Measurements from ENCODE around the gene KASH5.

DNA sequence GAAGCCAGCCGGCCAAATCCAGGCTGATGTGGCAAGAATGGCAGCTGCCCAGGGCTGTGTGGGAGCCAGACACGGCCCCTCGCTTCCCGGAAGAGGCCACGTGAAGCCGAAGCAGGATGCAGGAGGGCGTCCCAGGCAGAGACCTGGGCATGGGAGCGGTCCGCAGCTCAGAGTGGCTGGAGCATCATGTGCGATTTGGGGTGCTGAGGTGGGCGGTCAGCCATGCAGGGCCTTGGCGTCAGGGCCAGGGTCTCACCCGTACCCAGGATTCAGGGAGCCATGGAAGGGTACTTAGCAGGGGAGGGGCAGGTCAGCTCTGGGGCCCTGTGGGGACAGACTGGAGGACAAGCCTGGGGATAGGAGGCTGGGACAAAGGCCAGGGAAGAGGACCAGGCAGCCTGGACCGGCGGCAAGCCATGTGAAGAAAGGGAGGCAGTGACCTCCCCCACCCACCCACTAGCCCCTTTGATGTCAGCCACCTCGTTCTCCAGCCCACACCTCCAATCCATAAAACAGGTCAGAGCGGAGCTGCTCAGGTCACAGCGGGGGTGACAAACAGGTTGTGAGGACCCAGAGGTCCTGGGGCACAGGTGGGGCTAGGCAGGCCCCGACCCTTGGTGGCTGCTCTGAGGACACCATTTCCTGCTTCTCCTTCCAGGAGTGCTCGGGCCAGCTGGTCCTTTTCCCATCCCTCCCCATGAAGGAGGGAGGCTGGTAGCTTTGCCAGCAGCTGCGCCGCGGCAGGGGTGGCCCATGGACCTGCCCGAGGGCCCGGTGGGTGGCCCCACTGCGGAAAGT lies 2.3 kb downstream of the KASH5 start:
- TF ChIP-seq, protein P1, sequence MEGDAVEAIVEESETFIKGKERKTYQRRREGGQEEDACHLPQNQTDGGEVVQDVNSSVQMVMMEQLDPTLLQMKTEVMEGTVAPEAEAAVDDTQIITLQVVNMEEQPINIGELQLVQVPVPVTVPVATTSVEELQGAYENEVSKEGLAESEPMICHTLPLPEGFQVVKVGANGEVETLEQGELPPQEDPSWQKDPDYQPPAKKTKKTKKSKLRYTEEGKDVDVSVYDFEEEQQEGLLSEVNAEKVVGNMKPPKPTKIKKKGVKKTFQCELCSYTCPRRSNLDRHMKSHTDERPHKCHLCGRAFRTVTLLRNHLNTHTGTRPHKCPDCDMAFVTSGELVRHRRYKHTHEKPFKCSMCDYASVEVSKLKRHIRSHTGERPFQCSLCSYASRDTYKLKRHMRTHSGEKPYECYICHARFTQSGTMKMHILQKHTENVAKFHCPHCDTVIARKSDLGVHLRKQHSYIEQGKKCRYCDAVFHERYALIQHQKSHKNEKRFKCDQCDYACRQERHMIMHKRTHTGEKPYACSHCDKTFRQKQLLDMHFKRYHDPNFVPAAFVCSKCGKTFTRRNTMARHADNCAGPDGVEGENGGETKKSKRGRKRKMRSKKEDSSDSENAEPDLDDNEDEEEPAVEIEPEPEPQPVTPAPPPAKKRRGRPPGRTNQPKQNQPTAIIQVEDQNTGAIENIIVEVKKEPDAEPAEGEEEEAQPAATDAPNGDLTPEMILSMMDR (IDR thresholded peaks at IDR 0.05): no peak
- TF ChIP-seq SP1 (CRISPR knock-in tag; conservative IDR thresholded peaks at IDR 0.05): no peak
- TF ChIP-seq, protein P2, sequence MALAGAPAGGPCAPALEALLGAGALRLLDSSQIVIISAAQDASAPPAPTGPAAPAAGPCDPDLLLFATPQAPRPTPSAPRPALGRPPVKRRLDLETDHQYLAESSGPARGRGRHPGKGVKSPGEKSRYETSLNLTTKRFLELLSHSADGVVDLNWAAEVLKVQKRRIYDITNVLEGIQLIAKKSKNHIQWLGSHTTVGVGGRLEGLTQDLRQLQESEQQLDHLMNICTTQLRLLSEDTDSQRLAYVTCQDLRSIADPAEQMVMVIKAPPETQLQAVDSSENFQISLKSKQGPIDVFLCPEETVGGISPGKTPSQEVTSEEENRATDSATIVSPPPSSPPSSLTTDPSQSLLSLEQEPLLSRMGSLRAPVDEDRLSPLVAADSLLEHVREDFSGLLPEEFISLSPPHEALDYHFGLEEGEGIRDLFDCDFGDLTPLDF (CRISPR knock-in tag; IDR thresholded peaks at IDR 0.05): no peak
- no peak for TF ChIP-seq IRF2 (CRISPR knock-in tag; IDR thresholded peaks at IDR 0.05; ENCODE audit: borderline replicate concordance, low read depth)
- no peak for TF ChIP-seq ZNF263 (CRISPR knock-in tag; IDR thresholded peaks at IDR 0.05; ENCODE audit: low read depth)
- TF ChIP-seq, protein P3, sequence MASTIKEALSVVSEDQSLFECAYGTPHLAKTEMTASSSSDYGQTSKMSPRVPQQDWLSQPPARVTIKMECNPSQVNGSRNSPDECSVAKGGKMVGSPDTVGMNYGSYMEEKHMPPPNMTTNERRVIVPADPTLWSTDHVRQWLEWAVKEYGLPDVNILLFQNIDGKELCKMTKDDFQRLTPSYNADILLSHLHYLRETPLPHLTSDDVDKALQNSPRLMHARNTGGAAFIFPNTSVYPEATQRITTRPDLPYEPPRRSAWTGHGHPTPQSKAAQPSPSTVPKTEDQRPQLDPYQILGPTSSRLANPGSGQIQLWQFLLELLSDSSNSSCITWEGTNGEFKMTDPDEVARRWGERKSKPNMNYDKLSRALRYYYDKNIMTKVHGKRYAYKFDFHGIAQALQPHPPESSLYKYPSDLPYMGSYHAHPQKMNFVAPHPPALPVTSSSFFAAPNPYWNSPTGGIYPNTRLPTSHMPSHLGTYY (CRISPR knock-in tag; IDR thresholded peaks at IDR 0.05): no peak
- TF ChIP-seq, protein P4, sequence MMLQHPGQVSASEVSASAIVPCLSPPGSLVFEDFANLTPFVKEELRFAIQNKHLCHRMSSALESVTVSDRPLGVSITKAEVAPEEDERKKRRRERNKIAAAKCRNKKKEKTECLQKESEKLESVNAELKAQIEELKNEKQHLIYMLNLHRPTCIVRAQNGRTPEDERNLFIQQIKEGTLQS (CRISPR knock-in tag; conservative IDR thresholded peaks at IDR 0.05): no peak
- TF ChIP-seq, protein P5, sequence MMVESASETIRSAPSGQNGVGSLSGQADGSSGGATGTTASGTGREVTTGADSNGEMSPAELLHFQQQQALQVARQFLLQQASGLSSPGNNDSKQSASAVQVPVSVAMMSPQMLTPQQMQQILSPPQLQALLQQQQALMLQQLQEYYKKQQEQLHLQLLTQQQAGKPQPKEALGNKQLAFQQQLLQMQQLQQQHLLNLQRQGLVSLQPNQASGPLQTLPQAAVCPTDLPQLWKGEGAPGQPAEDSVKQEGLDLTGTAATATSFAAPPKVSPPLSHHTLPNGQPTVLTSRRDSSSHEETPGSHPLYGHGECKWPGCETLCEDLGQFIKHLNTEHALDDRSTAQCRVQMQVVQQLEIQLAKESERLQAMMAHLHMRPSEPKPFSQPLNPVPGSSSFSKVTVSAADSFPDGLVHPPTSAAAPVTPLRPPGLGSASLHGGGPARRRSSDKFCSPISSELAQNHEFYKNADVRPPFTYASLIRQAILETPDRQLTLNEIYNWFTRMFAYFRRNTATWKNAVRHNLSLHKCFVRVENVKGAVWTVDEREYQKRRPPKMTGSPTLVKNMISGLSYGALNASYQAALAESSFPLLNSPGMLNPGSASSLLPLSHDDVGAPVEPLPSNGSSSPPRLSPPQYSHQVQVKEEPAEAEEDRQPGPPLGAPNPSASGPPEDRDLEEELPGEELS (CRISPR knock-in tag; IDR thresholded peaks at IDR 0.05): no peak
- TF ChIP-seq, protein P6, sequence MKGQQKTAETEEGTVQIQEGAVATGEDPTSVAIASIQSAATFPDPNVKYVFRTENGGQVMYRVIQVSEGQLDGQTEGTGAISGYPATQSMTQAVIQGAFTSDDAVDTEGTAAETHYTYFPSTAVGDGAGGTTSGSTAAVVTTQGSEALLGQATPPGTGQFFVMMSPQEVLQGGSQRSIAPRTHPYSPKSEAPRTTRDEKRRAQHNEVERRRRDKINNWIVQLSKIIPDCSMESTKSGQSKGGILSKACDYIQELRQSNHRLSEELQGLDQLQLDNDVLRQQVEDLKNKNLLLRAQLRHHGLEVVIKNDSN (CRISPR knock-in tag; IDR thresholded peaks at IDR 0.05): no peak
- no peak for TF ChIP-seq GABPB1 (CRISPR knock-in tag; IDR thresholded peaks at IDR 0.05)
- no peak for TF ChIP-seq CBFB (CRISPR knock-in tag; IDR thresholded peaks at IDR 0.05; ENCODE audit: low read depth)
- no peak for TF ChIP-seq ETV6 (CRISPR knock-in tag; IDR thresholded peaks at IDR 0.05)
- no peak for TF ChIP-seq GRHL2 (CRISPR knock-in tag; IDR thresholded peaks at IDR 0.05; ENCODE audit: insufficient replicate concordance, severe bottlenecking)
